ENCODE data around the gene CDYL. TPM values are rescaled to one million over a fixed set of nuclear protein-coding genes. Genes with fewer than 3 reads are reported as not detected.

CDYL gene
- total RNA-seq (10 to 100 TPM; 24.7 to 36.8 (median 30.2) TPM), total RNA-seq (14.2 to 58.2 (median 31.3) reads per million in 29 experiments)
- 43.9 TPM for total RNA-seq (2013)

DNA sequence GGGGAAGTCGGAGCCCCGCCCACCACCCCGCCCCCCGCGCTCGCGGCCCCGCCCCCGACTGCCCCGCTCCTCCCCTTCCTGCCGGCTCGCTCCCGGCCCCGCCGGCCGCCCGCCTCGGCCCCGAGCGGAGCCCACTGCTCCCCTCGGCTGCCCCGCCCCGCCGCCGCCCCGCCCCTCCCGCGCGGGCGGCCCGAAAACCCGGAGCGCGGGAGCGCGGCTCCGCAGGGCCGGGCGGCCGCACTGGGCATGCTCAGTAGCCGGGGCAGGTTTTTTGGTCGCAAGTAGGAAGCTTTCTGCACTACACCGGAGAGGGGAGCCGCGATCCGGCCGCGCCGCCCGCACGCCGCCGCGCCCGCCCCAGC lies at the start of gene CDYL:
CDYL (plus strand) TSS at position 274 of the 362 bp plus-strand sequence. CDS start 380 bp downstream, outside the sequence.
- H3K27me3 ChIP-seq (replicated peaks in 1 of 2; ENCODE audit: control insufficient read depth in 2 of 2, extremely low read depth in 1 of 2, insufficient read depth in 2 of 2, low read length in 1 of 2): no peaks in the 10 kb centered on the region
- H3K27ac Mint-ChIP-seq: peak within 1 kb of the TSS; percentile 72 to 87
- peaks cover 7 to 10% (median 9%) of the 10 kb centered on the region in 3 donors for H3K9me3 Mint-ChIP-seq
- ATAC-seq (replicated peaks in 1 of 4) (peak; percentile 78 to 84 (median 80)), DNase-seq (peak; percentile 64 to 94 (median 80))
- CTCF ChIA-PET: no interaction called here
- H3K4me1 Mint-ChIP-seq: peaks cover 47 to 55% (median 50%) of the 10 kb centered on the region in 3 donors
- POLR2A ChIA-PET: interaction anchor here in 1 of 2 donors (1.1 kb wide), 1 partner anchor 755 kb away, joined by 6 read pairs; a partner anchor contains a TSS
- H3K4me3 Mint-ChIP-seq: peak within 1 kb of the TSS; percentile 87 to 96 (median 92)
- peak within 1 kb of the TSS; percentile 57 for H3K27ac ChIP-seq (ENCODE audit: low read length)
- WGBS (ENCODE audit: insufficient coverage): 0% methylated on average over 46 of the region's 55 CpGs
- H3K27me3 Mint-ChIP-seq: no peaks in the 10 kb centered on the region
- peaks cover 7 to 18% of the 10 kb centered on the region in 2 experiments for H3K4me1 ChIP-seq (ENCODE audit: control insufficient read depth in 1 of 2, extremely low read depth in 1 of 2, insufficient read depth in 2 of 2, low read length in 2 of 2)
- peak within 1 kb of the TSS; percentile 62 to 70 for H3K4me3 ChIP-seq (ENCODE audit: control insufficient read depth in 1 of 2, extremely low read depth in 1 of 2, low read length in 1 of 2)
- H3K9me3 ChIP-seq: peaks cover 2% of the 10 kb centered on the region
- no peaks in the 10 kb centered on the region for H3K36me3 Mint-ChIP-seq
- no peaks in the 10 kb centered on the region for H3K36me3 ChIP-seq (ENCODE audit: control insufficient read depth in 2 of 2, extremely low read depth in 1 of 2, insufficient read depth in 1 of 2, low read length in 1 of 2)

DNA sequence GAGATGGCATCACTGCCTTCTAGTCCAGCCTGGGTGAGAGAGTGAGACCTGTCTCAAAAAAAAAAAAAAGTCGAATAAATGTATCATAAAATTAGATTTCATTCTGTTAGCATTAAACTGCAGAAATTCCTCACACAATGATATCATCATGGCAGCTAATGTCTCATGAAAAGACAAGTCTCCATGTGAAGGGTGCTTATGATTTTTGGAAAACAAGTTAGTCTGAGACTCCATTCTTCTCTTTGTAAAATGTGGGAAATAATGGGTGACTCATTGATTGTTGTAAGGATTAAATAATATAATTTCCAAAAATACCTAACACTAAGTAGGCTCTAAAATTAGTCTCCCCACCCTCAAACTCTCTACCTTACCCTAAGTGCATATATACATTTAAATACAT lies 49.6 kb upstream of the CDYL start:
- no CpG with 5 or more reads among the region's 1 CpG for WGBS (ENCODE audit: insufficient coverage)
- H3K4me1 Mint-ChIP-seq: peaks cover 0 to 8% (median 4%) of the 10 kb centered on the region in 3 donors
- H3K36me3 Mint-ChIP-seq: no peaks in the 10 kb centered on the region
- H3K9me3 Mint-ChIP-seq: no peaks in the 10 kb centered on the region
- POLR2A ChIA-PET: interaction anchor here in 1 of 2 donors (0.6 kb wide), 1 partner anchor 196 kb away, joined by 3 read pairs; no protein-coding TSS in a partner anchor
- ATAC-seq (replicated peaks in 1 of 4) (no peak), DNase-seq (no peak)
- H3K4me3 ChIP-seq (ENCODE audit: control insufficient read depth in 1 of 2, extremely low read depth in 1 of 2, low read length in 1 of 2): no peak overlapping the region
- no peaks in the 10 kb centered on the region for H3K36me3 ChIP-seq (ENCODE audit: control insufficient read depth in 2 of 2, extremely low read depth in 1 of 2, insufficient read depth in 1 of 2, low read length in 1 of 2)
- peaks cover 21 to 25% of the 10 kb centered on the region in 2 donors for H3K27me3 Mint-ChIP-seq
- CTCF ChIA-PET: interaction anchor here in 1 of 2 donors (0.7 kb wide), 1 partner anchor 1358 kb away, joined by 3 read pairs; no protein-coding TSS in a partner anchor
- H3K4me3 Mint-ChIP-seq: no peak overlapping the region
- no peaks in the 10 kb centered on the region for H3K4me1 ChIP-seq (ENCODE audit: control insufficient read depth in 1 of 2, extremely low read depth in 1 of 2, insufficient read depth in 2 of 2, low read length in 2 of 2)
- no peaks in the 10 kb centered on the region for H3K9me3 ChIP-seq
- H3K27ac ChIP-seq (ENCODE audit: low read length): no peak overlapping the region
- H3K27ac Mint-ChIP-seq: no peak overlapping the region
- peaks cover 0 to 8% of the 10 kb centered on the region in 2 experiments for H3K27me3 ChIP-seq (replicated peaks in 1 of 2; ENCODE audit: control insufficient read depth in 2 of 2, extremely low read depth in 1 of 2, insufficient read depth in 2 of 2, low read length in 1 of 2)

- H3K4me1 Mint-ChIP-seq: peaks cover 0 to 8% (median 4%) of the 10 kb centered on the region in 3 donors
- ATAC-seq (replicated peaks in 1 of 4) (no peak), DNase-seq (no peak)
- Histone ChIP-seq H3K27me3 (replicated peaks in 1 of 2; ENCODE audit: control insufficient read depth in 2 of 2, extremely low read depth in 1 of 2, insufficient read depth in 2 of 2, low read length in 1 of 2) (peaks cover 0 to 11% of the 10 kb centered on the region in 2 experiments), H3K9me3 (no peaks in the 10 kb centered on the region), H3K27ac (ENCODE audit: low read length) (no peak overlapping the region), H3K36me3 (ENCODE audit: control insufficient read depth in 2 of 2, extremely low read depth in 1 of 2, insufficient read depth in 1 of 2, low read length in 1 of 2) (no peaks in the 10 kb centered on the region), H3K4me1 (ENCODE audit: control insufficient read depth in 1 of 2, extremely low read depth in 1 of 2, insufficient read depth in 2 of 2, low read length in 2 of 2) (no peaks in the 10 kb centered on the region), H3K4me3 (ENCODE audit: control insufficient read depth in 1 of 2, extremely low read depth in 1 of 2, low read length in 1 of 2) (no peak overlapping the region)
- peaks cover 21 to 25% of the 10 kb centered on the region in 2 donors for H3K27me3 Mint-ChIP-seq
- ChIA-PET POLR2A (no interaction called here), CTCF (no interaction called here)
- H3K36me3 Mint-ChIP-seq: no peaks in the 10 kb centered on the region
- H3K27ac Mint-ChIP-seq: no peak overlapping the region
- H3K9me3 Mint-ChIP-seq: no peaks in the 10 kb centered on the region
- no peak overlapping the region for H3K4me3 Mint-ChIP-seq
These were observed 49.0 kb upstream of the CDYL start for GRCh38 chr6:4727217-4727616.

DNA sequence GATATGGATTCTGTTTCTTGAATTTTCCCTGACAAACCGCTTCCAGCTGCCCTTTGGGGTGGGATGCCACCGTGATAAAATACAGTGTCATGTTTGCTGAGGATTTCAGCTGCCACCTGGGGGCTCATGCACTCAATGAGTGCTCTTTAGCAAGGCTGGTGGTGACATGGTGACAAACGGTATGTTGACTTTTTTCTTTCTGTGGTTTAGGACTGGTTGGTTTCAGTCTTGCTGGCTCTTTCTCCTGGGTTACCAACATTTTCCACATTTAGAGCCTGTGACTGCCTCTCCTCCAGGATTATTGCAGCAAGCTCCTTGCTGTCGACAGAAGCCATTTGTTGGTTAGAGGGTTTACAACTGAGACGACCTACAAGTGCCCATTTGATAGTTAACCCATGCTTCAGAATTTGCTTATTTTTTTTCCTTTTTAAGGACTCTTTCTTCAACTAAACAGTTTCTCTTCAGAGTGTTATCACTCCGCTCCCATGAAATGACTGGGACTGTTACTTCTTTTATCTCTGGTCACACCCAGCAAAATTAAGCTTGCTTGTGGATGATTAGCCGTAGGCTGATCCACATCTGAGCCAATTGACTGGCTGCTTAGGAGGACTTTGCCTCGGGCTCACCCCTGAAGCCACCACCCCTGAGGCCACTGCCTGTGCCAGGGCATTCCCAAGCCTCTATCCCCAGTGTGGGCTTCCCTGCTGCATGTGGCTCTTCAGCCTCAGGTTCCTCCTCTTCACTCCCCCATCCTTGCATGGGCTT lies 48.4 kb upstream of the CDYL start:
- POLR2A ChIA-PET: no interaction called here
- H3K27me3 ChIP-seq (replicated peaks in 1 of 2; ENCODE audit: control insufficient read depth in 2 of 2, extremely low read depth in 1 of 2, insufficient read depth in 2 of 2, low read length in 1 of 2): peaks cover 0 to 15% of the 10 kb centered on the region in 2 experiments
- CTCF ChIA-PET: no interaction called here
- no peak overlapping the region for H3K4me3 ChIP-seq (ENCODE audit: control insufficient read depth in 1 of 2, extremely low read depth in 1 of 2, low read length in 1 of 2)
- no peaks in the 10 kb centered on the region for H3K36me3 ChIP-seq (ENCODE audit: control insufficient read depth in 2 of 2, extremely low read depth in 1 of 2, insufficient read depth in 1 of 2, low read length in 1 of 2)
- H3K27me3 Mint-ChIP-seq: peaks cover 24 to 29% of the 10 kb centered on the region in 2 donors
- H3K4me3 Mint-ChIP-seq: no peak overlapping the region
- H3K27ac ChIP-seq (ENCODE audit: low read length): no peak overlapping the region
- H3K9me3 ChIP-seq: no peaks in the 10 kb centered on the region
- H3K36me3 Mint-ChIP-seq: no peaks in the 10 kb centered on the region
- DNase-seq: peak in 3 of 35 experiments; percentile 3 to 33 (median 10)
- no peak for ATAC-seq (replicated peaks in 1 of 4)
- 83% methylated on average over 2 of the region's 8 CpGs for WGBS (ENCODE audit: insufficient coverage)
- peaks cover 2 to 8% (median 4%) of the 10 kb centered on the region in 3 donors for H3K4me1 Mint-ChIP-seq
- H3K4me1 ChIP-seq (ENCODE audit: control insufficient read depth in 1 of 2, extremely low read depth in 1 of 2, insufficient read depth in 2 of 2, low read length in 2 of 2): no peaks in the 10 kb centered on the region
- no peaks in the 10 kb centered on the region for H3K9me3 Mint-ChIP-seq
- H3K27ac Mint-ChIP-seq: no peak overlapping the region

- DNase-seq: no peak
- no peak overlapping the region for H3K4me3 ChIP-seq (ENCODE audit: control insufficient read depth in 1 of 2, extremely low read depth in 1 of 2, low read length in 1 of 2)
- H3K36me3 Mint-ChIP-seq: no peaks in the 10 kb centered on the region
- peaks cover 3 to 8% (median 6%) of the 10 kb centered on the region in 3 donors for H3K4me1 Mint-ChIP-seq
- peaks cover 0 to 15% of the 10 kb centered on the region in 2 experiments for H3K27me3 ChIP-seq (replicated peaks in 1 of 2; ENCODE audit: control insufficient read depth in 2 of 2, extremely low read depth in 1 of 2, insufficient read depth in 2 of 2, low read length in 1 of 2)
- no peak for ATAC-seq (replicated peaks in 1 of 4)
- H3K27ac Mint-ChIP-seq: no peak overlapping the region
- CTCF ChIA-PET: interaction anchor here in 1 of 2 donors (0.6 kb wide), 1 partner anchor 74 kb away, joined by 3 read pairs; no protein-coding TSS in a partner anchor
- peaks cover 20 to 25% of the 10 kb centered on the region in 2 donors for H3K27me3 Mint-ChIP-seq
- no peaks in the 10 kb centered on the region for H3K9me3 ChIP-seq
- no peaks in the 10 kb centered on the region for H3K4me1 ChIP-seq (ENCODE audit: control insufficient read depth in 1 of 2, extremely low read depth in 1 of 2, insufficient read depth in 2 of 2, low read length in 2 of 2)
- H3K27ac ChIP-seq (ENCODE audit: low read length): no peak overlapping the region
- no peak overlapping the region for H3K4me3 Mint-ChIP-seq
- POLR2A ChIA-PET: no interaction called here
- WGBS (ENCODE audit: insufficient coverage): 88% methylated on average over 2 of the region's 4 CpGs
- no peaks in the 10 kb centered on the region for H3K9me3 Mint-ChIP-seq
- H3K36me3 ChIP-seq (ENCODE audit: control insufficient read depth in 2 of 2, extremely low read depth in 1 of 2, insufficient read depth in 1 of 2, low read length in 1 of 2): no peaks in the 10 kb centered on the region
These were observed 47.8 kb upstream of the CDYL start for GRCh38 chr6:4728436-4728769.

DNA sequence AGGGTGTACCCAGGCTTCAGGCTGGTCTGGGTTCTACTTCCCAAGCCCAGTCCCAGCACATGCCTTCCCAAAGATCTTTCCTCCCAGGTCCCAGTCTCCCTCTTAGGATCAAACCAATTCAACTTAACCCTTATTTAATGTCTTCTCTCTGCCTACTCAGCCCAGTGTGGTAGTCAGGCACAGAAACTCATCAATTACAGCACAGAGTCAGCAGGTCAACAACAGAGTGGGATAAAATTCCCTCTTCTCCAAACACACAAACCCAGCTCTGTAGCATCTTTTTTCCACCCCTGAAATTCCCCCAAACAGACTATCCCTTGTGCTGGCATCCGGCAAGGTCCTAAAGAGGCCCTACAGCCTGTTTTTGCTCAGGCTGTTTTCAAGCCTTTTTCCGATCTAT lies 47.3 kb upstream of the CDYL start:
- Mint-ChIP-seq H3K27ac (no peak overlapping the region), H3K4me3 (no peak overlapping the region), H3K9me3 (no peaks in the 10 kb centered on the region), H3K4me1 (peaks cover 3 to 8% (median 8%) of the 10 kb centered on the region in 3 donors), H3K36me3 (no peaks in the 10 kb centered on the region), H3K27me3 (peaks cover 16 to 19% of the 10 kb centered on the region in 2 donors)
- DNase-seq (no peak), ATAC-seq (replicated peaks in 1 of 4) (no peak)
- Histone ChIP-seq H3K36me3 (ENCODE audit: control insufficient read depth in 2 of 2, extremely low read depth in 1 of 2, insufficient read depth in 1 of 2, low read length in 1 of 2) (no peaks in the 10 kb centered on the region), H3K4me1 (ENCODE audit: control insufficient read depth in 1 of 2, extremely low read depth in 1 of 2, insufficient read depth in 2 of 2, low read length in 2 of 2) (no peaks in the 10 kb centered on the region), H3K27me3 (replicated peaks in 1 of 2; ENCODE audit: control insufficient read depth in 2 of 2, extremely low read depth in 1 of 2, insufficient read depth in 2 of 2, low read length in 1 of 2) (peaks cover 0 to 13% of the 10 kb centered on the region in 2 experiments), H3K9me3 (no peaks in the 10 kb centered on the region), H3K27ac (ENCODE audit: low read length) (no peak overlapping the region), H3K4me3 (ENCODE audit: control insufficient read depth in 1 of 2, extremely low read depth in 1 of 2, low read length in 1 of 2) (no peak overlapping the region)
- WGBS (ENCODE audit: insufficient coverage): 100% methylated on average over 2 of the region's 2 CpGs
- CTCF ChIA-PET: interaction anchor here in 1 of 2 donors (0.6 kb wide), 1 partner anchor 73 kb away, joined by 3 read pairs; no protein-coding TSS in a partner anchor
- POLR2A ChIA-PET: no interaction called here
